ENCODE measurements around the gene CCK.

The CCK gene

DNA sequence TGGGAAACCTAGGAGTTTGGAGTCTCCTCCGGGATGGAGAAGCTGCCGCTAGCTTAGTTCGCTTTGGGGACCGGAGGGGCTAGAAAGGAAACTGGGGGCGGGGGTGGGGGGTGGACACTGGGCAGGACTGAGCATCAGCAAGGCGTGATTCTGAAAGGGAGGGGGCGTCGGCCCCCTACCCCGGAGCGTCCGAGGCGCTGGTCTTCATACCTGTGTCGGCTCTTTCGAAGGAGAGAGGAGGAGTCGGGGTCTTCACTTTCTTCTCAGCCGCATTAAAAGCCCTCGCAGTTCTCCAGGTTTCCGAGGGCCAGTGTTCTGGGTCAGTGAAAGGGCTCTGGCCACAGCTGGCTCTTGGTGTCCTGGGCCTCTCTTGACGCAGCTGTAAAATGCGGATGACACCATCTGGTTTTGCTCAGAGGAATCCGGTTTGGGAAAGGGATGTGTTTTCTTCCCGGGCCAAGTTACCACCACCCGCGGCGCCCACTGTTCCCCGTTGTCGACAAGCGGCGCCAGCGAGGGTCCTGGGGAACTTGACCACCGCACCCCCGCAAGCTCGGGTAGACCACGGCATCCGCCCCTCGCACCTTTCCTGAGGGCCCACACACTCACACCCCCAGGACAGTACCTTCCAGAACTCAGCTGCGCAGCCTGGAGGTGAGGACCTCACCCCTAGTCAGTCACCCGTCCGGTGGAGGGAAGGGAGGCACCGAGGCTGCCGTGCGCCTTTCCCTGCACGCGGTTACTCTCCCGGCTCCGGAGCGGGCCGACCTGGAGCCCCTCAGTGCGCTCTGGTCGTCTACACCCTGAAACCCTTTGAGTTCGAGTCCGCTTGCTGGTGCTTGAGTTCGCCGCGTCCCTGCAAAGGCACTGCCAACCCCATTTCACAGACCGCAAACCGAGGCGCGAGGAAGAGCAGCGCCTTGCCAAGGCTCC is 660 bp downstream of the CCK start:
- DNase-seq: peak; percentile 47

- DNase-seq: peak; percentile 50
These were observed 1.5 kb downstream of the CCK start for GRCh38 chr3:42264399-42265058.

DNA sequence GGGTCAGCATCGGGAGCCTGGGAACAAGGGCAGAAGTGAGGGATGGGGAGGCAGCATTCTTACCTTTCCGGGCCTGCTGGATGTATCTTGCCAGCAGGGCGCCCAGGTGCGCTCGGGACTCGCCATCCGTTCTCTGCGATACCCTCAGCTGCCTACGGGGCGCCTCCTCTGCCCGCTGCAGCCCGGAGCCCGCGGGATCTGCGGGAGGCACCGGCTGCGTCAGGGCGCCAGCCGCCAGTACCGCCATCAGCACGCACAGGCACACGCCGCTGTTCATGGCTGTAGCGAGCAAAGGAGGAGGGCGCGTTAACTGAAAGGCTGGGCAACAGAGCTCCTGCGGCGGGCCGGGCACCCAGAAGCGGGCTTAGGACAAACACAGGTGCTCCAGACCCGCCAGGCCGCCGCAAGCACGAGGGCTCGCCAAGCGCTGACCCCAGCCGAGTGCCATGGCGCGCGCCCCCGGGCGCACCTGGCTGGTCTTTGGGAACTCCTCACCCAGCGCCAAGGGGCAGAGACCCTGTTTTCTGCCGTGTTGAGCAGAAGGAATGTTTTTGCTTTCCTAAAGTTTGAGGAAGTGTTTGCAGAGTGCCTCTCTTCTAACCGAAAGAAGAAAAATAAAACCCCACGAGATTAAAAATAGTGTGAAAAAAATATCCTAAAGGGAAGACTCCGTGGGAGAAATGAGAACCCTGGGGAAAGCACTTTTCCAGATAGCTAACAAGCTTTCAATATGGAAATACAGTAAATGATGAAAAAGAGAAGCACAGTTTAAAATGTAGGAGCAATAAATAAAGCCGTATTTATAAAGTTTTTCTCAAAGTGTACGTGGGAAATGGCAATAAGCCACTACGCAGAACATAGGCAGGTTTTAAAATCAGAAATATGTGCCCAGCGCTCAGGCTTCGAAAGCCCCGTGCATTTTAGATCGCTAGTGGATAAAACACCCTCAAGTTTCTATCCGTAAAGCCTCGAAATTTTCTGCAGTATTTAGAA is 2.3 kb downstream of the CCK start:
- no peak for DNase-seq

GRCh38 chr3:42262525-42262924 is 3.5 kb downstream of the CCK start:
- no peak for DNase-seq

DNA sequence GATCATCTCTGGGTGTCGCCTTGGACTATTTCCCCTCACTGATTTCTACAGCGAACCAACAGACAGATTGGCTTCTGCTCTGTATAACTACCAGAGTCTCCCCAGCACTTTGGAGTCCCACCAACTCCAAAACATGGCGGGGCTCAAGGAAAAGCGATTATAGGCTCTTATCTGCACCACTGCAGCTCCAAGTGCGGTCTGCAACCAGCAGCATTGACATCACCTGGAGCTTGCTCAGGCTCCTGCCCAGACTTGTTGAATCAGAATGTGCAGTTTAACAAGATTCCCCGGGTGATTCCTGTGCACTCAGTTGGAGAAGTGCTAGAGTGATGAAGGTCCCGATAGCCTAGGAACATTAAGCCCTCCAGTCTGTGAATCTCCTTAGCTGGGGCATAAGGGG is 9.0 kb downstream of the CCK start:
- no peak for DNase-seq

- DNase-seq: no peak
These were observed 9.7 kb downstream of the CCK start for GRCh38 chr3:42256135-42256819.

DNA sequence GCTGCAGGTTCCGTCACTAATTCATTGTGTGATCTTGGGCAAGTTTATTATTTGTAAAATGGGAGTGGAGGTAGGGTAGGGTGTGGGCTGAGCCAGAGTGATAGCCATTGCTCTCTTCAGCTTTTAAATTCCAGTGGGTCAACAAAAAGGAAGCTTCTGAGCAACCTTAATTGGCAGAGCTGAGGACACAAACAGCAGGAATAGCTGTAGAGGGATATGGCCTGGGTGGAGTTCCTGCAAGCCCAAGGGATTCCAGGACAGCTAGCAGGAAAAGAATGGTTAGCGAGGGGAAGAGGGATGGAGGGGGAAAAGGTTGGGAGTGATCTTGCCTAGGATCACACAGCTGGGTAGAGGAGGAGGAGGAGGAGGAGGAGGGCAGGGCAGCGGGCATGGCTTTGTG is 11.4 kb downstream of the CCK start:
- no peak for DNase-seq

- DNase-seq: no peak
These were observed 15.2 kb downstream of the CCK start for GRCh38 chr3:42250761-42251160.

GRCh38 chr3:42247576-42248027 is 18.4 kb downstream of the CCK start:
- peak; percentile 55 for DNase-seq

DNA sequence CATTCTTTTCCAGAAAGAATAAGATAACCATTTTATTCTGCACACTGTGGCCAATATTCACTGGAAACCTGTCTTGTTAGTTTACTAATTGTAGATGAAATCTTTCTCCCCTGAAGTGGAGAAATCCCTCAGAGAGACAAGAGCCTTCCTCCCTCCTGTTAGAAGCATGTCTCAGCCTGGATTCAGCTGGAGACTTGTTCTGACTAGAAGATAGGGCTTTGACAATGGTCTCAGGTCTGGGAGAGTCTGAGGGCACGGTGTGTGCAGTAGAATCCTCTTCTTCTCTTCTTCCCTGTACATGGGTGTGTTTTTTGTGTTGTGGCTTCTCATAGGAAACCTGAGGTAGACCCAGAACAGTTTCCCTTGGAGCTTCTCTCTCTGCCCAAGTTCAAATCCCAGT is 19.9 kb downstream of the CCK start:
- no peak for DNase-seq

GRCh38 chr3:42236611-42237010 is 29.4 kb downstream of the CCK start:
- DNase-seq: no peak

- no peak for DNase-seq
These were observed 30.5 kb downstream of the CCK start for GRCh38 chr3:42235532-42235931.

- no peak for DNase-seq
These were observed 35.1 kb downstream of the CCK start for GRCh38 chr3:42230860-42231259.

DNA sequence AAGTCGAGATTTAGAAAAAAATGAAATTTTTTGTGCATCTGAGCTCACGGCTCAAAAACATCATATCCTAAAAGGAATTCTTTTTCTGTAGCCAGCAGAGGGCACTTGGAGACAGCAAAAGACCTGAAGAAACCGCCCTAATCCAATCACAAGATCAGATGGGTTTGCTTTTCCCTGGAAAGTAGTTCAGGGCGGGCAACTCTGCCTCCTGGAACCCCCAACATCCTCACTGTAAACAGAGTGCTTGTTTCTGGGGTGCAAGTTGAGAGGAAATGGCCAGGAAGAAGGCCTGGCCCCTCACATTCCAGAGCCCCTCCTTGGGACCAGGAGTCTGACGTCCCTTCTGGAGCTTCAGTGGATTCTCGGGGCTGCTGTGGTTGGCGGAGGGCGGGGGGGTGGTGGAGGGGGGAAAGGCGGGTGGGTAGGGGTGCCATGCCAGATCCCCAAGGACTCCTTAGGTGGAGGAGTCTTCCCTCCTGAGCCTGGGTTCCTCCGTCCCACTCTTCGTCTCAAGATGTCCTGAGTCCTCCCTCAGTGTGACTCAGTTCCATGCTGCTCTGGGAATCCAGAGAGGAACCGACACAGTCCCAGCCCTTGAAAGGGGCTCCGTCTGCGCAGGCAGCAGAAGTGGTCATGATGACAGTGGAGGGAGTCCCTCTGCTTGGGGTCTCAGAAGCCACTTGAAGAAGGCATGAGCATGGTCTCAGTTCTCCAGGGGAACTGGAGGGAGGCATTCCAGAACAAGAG is 35.9 kb downstream of the CCK start:
- DNase-seq: peak; percentile 31

DNA sequence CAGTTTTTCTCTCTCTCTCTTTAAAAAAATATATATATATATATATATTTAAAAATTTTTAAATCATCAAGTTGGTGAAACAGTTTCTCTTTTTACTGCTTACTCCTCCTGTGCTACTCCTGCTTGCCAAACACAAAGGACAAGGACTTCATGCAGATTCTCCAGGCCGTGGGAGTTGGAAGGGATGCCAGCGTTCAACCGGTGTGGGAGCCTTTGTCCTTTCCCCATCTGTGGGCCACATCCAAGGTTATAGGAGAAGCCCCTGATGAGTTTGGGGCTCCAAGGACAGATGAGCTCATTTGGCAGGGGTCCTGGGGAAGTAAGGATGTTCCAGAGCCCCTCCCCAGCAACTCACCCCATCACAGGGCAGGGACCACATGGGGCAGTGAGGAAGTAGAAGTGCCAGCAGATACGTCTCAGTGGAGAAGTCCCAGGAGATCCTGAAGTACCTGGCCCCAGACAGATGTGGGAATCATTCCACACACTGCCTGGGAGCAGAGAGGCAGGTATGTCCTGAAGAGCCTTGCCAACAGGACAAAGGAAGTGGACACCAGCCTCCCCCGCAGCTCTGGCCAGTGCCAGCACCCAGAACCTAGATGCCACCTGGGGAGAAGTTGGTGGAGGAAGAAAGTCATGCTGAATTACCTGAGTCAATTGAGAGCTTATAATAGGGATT is 36.6 kb downstream of the CCK start:
- DNase-seq: no peak

- DNase-seq: no peak
These were observed 37.2 kb downstream of the CCK start for GRCh38 chr3:42228796-42229195.

DNA sequence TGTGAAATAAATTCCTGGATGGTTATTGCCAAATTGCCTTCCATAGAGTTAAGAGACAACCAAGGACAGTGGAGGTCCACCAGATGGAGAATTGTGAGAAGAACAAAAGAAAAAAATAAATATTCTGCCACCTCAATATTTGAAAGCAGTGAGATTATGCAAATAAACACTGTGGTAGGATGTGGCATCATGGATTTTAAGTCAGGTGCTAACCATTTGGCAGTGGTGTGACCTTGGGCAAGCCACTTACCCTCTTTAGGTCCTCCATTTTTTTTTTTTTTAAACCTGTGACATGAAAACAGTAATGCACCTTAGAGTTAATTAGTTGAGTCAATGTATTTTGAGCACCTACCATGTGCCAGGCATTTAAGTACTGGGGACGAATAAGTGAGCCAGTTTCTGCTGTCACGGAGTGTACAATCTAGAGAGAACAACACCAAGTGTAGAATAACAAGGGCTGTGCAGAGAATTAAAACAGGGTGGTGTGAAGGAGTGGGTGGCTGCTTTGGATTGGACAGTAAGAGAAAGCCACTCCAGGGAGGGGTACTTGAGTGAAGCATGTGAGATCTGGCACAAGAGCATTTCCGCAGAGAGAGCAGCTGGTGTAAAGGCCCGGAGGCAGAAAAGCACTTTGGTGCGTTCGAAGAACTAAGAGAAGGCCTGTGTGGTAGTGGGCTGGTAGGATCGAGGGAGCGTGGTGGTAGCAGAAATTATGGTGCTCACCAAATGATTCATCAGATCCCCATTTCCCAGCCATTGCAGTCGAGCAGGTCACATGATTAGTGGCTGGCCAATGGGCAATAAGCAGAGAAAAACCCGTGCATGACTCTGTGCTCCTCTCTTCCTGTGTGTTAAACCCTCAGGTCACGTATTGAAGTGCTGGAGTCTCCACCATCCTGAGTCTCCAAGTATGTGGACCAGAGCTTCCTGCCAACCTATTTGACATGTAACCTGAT is 39.2 kb downstream of the CCK start:
- DNase-seq: no peak

- DNase-seq: no peak
These were observed 40.3 kb downstream of the CCK start for GRCh38 chr3:42225486-42226363.
